SU-DHL-6 (cell line): ENCODE data around the gene SRGAP1.
"Not testable (repeated sequence)": the region's sequence is repeated elsewhere in the genome, so short reads cannot be mapped to it uniquely, and the experiment has no call there.

Source experiments
- H2AFZ ChIP-seq: fragments of 200-600 bp; sonication (generic); 2 replicates; pipeline ENCODE4 v1.6.1; 2014; ENCODE audit warnings: low read depth, mild to moderate bottlenecking, moderate library complexity, mixed read lengths, antibody characterized with exemption, low read length; ENCODE audit not compliant: severe bottlenecking
- H3F3A ChIP-seq: fragments of 200-600 bp; shearing (Covaris generic); 2 replicates; pipeline ENCODE4 v1.6.0; 2016; ENCODE audit warnings: antibody characterized with exemption, mild to moderate bottlenecking; ENCODE audit not compliant: insufficient read depth
- H3K27ac ChIP-seq: fragments of 200-600 bp; sonication (generic); 2 replicates; pipeline ENCODE4 v1.5.1; 2016; ENCODE audit warnings: low read depth, mild to moderate bottlenecking, low read length, moderate library complexity, mixed read lengths
- H3K27me3 ChIP-seq: fragments of 200-600 bp; sonication (generic), shearing (Covaris generic); 2 replicates; pipeline ENCODE4 v1.6.0; 2014; ENCODE audit warnings: mild to moderate bottlenecking, low read length
- H3K36me3 ChIP-seq: fragments of 200-600 bp; sonication (generic); 2 replicates; pipeline ENCODE4 v1.6.1; 2014; ENCODE audit warnings: mild to moderate bottlenecking, low read length, mixed read lengths
- H3K4me2 ChIP-seq: fragments of 300-600, 200-600 bp; shearing (Covaris generic), sonication (generic); 2 replicates; pipeline ENCODE4 v1.6.0; 2014; ENCODE audit warnings: low read length, low read depth, mild to moderate bottlenecking; ENCODE audit not compliant: poor library complexity, severe bottlenecking
- H3K4me3 ChIP-seq: fragments of 200-600 bp; sonication (generic); 2 replicates; pipeline ENCODE4 v1.5.1; 2014; ENCODE audit warnings: antibody characterized with exemption, low read length, mild to moderate bottlenecking, mixed read lengths; ENCODE audit not compliant: insufficient read depth, poor library complexity, severe bottlenecking
- H3K79me2 ChIP-seq: fragments of 200-600 bp; sonication (generic); 2 replicates; pipeline ENCODE4 v1.6.1; 2014; ENCODE audit warnings: mild to moderate bottlenecking, low read length, moderate library complexity; ENCODE audit not compliant: insufficient read depth
- H3K9ac ChIP-seq: fragments of 200-600 bp; sonication (generic); 2 replicates; pipeline ENCODE4 v1.7.0; 2014; ENCODE audit warnings: mild to moderate bottlenecking, low read length
- H3K9me2 ChIP-seq: fragments of 200-600 bp; sonication (generic); replicated peaks from 2 replicates; pipeline ENCODE4 v1.6.1; 2014; ENCODE audit warnings: low read length; ENCODE audit not compliant: insufficient read depth
- H3K9me3 ChIP-seq: fragments of 200-600 bp; sonication (generic); 2 replicates; pipeline ENCODE4 v1.6.1; 2014; ENCODE audit warnings: low read length, mixed read lengths; ENCODE audit not compliant: insufficient read depth
- H4K20me1 ChIP-seq: fragments of 200-600 bp; sonication (generic); 2 replicates; pipeline ENCODE4 v1.6.1; 2014; ENCODE audit warnings: low read depth, mild to moderate bottlenecking, antibody characterized with exemption, low read length, moderate library complexity, mixed read lengths
- EZH2phosphoT487 ChIP-seq: fragments of 200-600 bp; sonication (generic), shearing (Covaris generic); conservative IDR thresholded peaks from 2 replicates; pipeline ENCODE4 v1.6.1; 2018; ENCODE audit warnings: mild to moderate bottlenecking, antibody characterized with exemption, low read length, moderate library complexity, mixed read lengths
- TF ChIP-seq, protein P1 (sequence below): fragments of 200-600 bp; sonication (generic); IDR thresholded peaks from one replicate; pipeline ENCODE4 v1.5.1; 2017; ENCODE audit warnings: antibody characterized with exemption, mild to moderate bottlenecking, low read length, moderate library complexity; ENCODE audit not compliant: insufficient read depth, poor library complexity, severe bottlenecking

SRGAP1 gene

DNA sequence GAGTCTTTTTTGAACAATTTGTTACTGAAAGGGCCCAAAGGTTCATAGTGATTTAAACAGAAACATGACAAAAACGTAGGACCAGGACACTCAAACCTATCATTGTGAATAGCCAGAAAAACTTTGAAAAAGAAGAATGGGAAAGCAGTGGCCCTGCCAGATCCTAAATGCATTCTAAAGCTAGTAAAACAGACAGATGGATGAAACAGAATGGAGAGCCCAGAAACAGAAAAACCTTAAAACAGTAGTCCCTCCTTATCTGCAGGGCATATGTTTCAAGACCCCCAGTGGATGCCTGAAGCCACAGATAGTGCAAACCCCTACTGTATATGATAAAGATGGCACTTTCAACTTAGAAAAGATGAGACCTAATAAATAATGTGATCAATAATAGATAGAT is 283.9 kb downstream of the SRGAP1 start:
- no peak overlapping the region for H3K4me3 ChIP-seq
- no peak overlapping the region for H2AFZ ChIP-seq
- no peaks in the 10 kb centered on the region for H3K27me3 ChIP-seq
- H3F3A ChIP-seq = no peaks in the 10 kb centered on the region
- no peaks in the 10 kb centered on the region for H4K20me1 ChIP-seq
- no peaks in the 10 kb centered on the region for H3K79me2 ChIP-seq
- H3K9me3 ChIP-seq = no peaks in the 10 kb centered on the region
- TF ChIP-seq, protein P1, sequence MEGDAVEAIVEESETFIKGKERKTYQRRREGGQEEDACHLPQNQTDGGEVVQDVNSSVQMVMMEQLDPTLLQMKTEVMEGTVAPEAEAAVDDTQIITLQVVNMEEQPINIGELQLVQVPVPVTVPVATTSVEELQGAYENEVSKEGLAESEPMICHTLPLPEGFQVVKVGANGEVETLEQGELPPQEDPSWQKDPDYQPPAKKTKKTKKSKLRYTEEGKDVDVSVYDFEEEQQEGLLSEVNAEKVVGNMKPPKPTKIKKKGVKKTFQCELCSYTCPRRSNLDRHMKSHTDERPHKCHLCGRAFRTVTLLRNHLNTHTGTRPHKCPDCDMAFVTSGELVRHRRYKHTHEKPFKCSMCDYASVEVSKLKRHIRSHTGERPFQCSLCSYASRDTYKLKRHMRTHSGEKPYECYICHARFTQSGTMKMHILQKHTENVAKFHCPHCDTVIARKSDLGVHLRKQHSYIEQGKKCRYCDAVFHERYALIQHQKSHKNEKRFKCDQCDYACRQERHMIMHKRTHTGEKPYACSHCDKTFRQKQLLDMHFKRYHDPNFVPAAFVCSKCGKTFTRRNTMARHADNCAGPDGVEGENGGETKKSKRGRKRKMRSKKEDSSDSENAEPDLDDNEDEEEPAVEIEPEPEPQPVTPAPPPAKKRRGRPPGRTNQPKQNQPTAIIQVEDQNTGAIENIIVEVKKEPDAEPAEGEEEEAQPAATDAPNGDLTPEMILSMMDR = no peak
- no peak for TF ChIP-seq EZH2phosphoT487
- no peak overlapping the region for H3K4me2 ChIP-seq
- no peak overlapping the region for H3K27ac ChIP-seq
- no peaks in the 10 kb centered on the region for H3K9me2 ChIP-seq
- no peaks in the 10 kb centered on the region for H3K36me3 ChIP-seq
- H3K9ac ChIP-seq = no peak overlapping the region

DNA sequence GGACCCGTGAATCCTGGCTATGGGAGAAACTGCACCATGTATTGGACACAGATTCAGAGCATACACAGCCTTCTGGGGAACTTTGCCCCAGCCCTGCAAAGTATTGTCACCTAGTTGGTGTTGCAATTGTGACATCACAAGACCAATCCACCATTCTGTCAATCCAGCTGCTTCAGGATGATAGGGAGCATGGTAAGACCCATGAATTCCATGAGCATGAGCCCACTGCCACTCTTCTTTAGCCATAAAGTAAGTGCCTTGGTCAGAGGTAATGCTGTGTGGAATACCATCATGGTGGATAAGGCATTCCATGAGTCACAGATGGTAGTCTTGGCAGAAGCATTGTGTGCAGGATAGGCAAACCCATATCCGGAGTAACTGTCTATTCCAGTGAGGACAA is 286.0 kb downstream of the SRGAP1 start:
- H3K79me2 ChIP-seq = not testable (repeated sequence)

DNA sequence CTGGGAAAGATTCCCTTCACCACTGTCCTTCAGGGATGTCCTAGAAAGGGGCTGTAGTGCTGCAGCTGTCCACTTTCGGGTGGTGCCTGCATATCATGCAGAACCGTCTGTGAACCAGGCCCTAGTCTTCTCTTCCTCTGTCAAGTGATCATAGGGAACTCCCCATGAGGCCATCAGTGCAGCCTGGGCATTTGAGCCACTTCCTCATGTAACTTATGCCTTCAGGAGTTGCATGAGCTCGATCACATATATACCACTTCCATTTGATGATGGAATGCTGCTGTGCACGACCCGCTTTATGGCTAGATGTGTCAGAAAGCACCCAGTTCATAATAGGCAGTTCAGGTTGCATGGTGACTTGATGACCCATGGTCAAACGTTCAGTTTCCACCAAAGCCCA is 287.0 kb downstream of the SRGAP1 start:
- H3K4me3 ChIP-seq, H4K20me1 ChIP-seq, H3K79me2 ChIP-seq, H3K36me3 ChIP-seq, H2AFZ ChIP-seq, H3K9me3 ChIP-seq, H3K9ac ChIP-seq, H3K27ac ChIP-seq, H3K27me3 ChIP-seq, H3F3A ChIP-seq, H3K4me2 ChIP-seq, H3K9me2 ChIP-seq: not testable (repeated sequence)

More for the DNA sequence above, 286.0 kb downstream of the SRGAP1 start:
- H3K27ac ChIP-seq, H3K4me3 ChIP-seq, H4K20me1 ChIP-seq, H3K9me2 ChIP-seq, H3F3A ChIP-seq, H3K9me3 ChIP-seq, H2AFZ ChIP-seq, H3K9ac ChIP-seq, H3K4me2 ChIP-seq, H3K27me3 ChIP-seq, H3K36me3 ChIP-seq: not testable (repeated sequence)

DNA sequence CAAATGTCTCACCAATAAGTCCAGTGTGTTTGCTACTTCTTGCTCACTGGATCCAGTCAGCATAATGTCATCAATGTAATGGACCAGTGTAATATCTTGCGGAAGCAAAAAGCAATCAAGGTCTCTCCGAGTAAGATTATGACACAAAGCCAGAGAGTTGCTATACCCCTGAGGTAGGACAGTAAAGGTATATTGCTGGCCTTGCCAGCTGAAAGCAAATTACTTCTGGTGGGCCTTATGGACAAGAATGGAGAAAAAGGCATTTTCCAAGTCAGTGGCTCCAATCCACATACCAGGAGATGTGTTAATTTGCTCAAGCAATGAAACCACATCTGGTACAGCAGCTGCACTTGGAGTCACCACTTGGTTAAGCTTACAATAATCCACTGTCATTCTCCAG is 288.2 kb downstream of the SRGAP1 start:
- H3K4me2 ChIP-seq, H3F3A ChIP-seq, H3K9me2 ChIP-seq, H3K27me3 ChIP-seq, H2AFZ ChIP-seq, H3K4me3 ChIP-seq, H4K20me1 ChIP-seq, H3K27ac ChIP-seq, H3K79me2 ChIP-seq, H3K9me3 ChIP-seq, H3K9ac ChIP-seq, H3K36me3 ChIP-seq: not testable (repeated sequence)

DNA sequence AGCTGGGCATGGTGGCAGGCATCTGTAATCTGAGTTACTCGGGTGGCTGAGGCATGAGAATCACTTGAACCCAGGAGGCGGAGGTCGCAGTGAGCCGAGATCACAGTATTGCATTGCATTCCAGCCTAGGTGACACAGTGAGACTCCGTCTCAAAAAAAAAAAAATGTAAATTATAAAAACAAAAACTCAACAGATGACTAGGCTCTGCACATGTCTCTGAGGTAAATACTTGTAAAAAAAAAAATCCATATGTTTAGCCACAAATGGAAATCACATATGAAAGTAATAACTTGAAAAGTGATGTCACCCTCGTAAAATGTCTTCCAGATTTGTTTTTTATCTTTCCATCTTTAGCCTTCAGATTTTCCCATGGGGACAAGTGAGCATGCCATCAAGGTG is 292.6 kb downstream of the SRGAP1 start:
- H3K9ac ChIP-seq = no peak overlapping the region
- H2AFZ ChIP-seq = no peak overlapping the region
- no peaks in the 10 kb centered on the region for H3F3A ChIP-seq
- no peak overlapping the region for H3K4me3 ChIP-seq
- TF ChIP-seq EZH2phosphoT487 = no peak
- TF ChIP-seq, protein P1 = no peak
- H3K9me2 ChIP-seq = no peaks in the 10 kb centered on the region
- no peak overlapping the region for H3K27ac ChIP-seq
- no peaks in the 10 kb centered on the region for H3K27me3 ChIP-seq
- H3K36me3 ChIP-seq = no peaks in the 10 kb centered on the region
- no peaks in the 10 kb centered on the region for H4K20me1 ChIP-seq
- no peak overlapping the region for H3K4me2 ChIP-seq
- no peaks in the 10 kb centered on the region for H3K79me2 ChIP-seq
- H3K9me3 ChIP-seq = no peaks in the 10 kb centered on the region
